NCI-H2171 treated with DMSO at 0.1 percent for 48 hours (cell line): Measurements from ENCODE around the gene SLC4A1AP.
"Not testable (repeated sequence)": the region's sequence is repeated elsewhere in the genome, so short reads cannot be mapped to it uniquely, and the experiment has no call there.

Experiments used
- DNase-seq: peaks from one replicate; lab custom pipeline; 2025; lab: John Stamatoyannopoulos, UW

Gene SLC4A1AP, protein sequence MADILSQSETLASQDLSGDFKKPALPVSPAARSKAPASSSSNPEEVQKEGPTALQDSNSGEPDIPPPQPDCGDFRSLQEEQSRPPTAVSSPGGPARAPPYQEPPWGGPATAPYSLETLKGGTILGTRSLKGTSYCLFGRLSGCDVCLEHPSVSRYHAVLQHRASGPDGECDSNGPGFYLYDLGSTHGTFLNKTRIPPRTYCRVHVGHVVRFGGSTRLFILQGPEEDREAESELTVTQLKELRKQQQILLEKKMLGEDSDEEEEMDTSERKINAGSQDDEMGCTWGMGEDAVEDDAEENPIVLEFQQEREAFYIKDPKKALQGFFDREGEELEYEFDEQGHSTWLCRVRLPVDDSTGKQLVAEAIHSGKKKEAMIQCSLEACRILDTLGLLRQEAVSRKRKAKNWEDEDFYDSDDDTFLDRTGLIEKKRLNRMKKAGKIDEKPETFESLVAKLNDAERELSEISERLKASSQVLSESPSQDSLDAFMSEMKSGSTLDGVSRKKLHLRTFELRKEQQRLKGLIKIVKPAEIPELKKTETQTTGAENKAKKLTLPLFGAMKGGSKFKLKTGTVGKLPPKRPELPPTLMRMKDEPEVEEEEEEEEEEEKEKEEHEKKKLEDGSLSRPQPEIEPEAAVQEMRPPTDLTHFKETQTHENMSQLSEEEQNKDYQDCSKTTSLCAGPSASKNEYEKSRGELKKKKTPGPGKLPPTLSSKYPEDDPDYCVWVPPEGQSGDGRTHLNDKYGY

DNA sequence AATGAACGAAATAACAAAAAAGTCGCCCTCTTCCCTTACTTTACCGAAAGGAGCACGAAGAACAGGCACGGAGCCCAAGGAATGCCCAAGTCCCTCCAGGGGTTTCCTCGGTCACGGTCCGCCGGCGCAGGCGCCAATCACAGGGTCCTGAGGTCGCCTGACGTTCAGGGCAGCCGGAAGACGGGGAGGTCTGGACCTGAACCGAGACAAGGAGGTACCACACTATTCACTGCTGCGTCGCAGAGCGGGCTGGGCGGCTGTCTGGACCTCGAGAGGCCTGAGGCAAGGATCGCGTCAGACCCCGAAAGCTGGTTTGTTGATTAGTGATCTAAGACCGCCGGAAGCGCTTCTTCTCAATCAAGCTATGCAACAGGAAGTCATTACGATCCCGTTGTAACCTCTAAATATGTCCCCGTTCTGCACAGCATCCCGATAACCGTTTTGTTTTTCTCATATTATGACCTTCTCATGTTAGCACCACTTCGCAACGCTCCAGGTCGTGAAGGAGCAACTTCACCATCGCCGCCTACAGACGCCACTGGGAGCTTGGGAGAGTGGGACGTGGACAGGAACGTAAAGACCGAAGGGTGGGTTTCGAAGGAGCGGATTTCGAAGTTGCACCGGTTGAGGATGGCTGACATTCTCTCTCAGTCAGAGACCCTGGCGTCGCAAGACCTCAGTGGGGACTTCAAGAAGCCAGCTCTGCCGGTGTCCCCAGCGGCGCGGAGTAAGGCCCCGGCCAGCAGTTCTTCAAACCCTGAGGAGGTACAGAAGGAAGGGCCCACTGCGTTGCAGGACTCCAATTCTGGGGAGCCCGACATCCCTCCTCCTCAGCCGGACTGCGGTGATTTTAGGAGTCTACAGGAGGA, at the start of gene SLC4A1AP, which contains the start of gene SUPT7L:
TSS of gene SLC4A1AP (plus strand) at position 605 of the 869 bp plus-strand sequence. CDS start at position 631, 26 bp downstream.
TSS of gene SUPT7L (minus strand) at position 330 of the 869 bp plus-strand sequence. CDS start 1,422 bp downstream, outside the sequence.
- peak; percentile 98 for DNase-seq

DNA sequence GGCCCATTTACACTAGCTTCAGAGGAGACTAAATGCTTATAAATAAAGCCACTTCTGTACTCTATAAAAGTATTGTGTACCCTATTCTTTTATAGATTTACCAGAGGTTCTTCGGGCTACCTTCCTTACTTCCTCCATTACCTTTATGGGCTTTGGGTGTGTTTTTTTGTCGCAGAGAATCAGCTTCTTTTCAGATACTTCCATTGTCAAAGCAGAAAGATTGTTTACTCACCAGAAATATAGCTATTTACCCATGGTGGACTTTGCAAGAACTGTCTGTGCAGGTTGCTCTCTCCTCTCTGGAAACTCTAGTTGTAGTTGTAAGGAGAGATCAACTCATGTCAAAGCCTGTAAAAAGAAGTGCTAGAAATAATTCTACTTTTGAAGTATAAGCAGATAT, 49.7 kb upstream of the SLC4A1AP start:
- no peak for DNase-seq

DNA sequence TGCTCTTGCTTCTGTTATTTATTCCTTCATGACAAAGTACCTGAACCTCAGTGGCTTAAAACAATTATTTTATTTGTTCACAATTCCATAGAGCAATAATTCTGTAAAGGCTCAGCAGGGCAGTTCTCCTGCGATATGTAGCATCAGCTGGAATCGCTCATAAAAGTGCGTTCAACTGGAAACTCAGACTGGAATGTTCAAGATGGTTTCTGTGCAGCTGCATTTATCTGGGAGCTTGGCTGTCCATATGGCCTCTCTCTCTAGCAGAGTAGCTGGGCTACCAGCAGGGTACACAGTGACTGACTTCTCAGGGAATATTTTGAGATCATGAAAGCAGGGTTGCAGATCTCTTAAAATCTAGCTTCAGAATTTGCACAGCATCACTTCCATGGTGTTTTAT, 48.4 kb upstream of the SLC4A1AP start:
- peak; percentile 87 for DNase-seq

DNA sequence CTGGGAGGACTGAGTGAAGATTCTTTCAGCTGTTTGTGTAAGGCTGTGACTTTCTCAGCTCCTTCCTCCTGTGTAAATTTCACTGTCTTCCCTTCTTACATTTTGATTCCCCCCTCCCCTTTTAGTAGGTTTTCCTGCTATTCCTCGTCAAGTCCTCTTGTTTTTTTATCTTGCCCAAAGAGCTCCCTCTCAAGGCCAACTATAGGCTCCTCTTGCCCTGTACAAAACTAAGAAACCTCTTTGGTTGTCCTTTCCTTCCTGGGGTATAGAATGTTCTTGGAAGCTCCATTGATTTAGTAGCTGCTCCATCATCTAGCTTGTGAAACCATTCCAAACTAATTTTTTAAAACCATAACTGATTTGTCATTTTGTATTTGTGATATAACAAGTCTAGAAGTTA, 42.2 kb upstream of the SLC4A1AP start:
- DNase-seq, result no peak

DNA sequence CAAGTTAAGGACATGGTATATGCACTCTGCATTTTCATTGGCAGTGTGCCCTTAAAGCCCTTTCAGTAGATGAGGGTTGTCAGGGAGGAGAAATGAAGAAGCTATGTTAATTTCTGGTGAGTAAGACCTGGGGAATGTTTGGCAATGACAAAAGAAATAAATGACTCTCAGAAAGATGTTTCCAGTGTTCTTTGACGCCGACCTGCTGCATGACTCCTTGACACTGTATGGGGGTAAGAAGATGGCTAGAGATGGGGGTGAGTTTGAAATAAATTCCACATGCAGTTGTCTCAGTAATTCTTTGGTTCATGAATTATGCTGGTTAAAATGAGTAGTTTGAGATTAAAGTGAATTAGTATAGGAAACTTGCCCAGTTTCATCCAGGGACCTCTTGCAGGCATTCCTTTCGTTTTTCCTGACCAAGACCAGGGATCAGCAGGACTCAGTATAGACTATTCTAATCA, 40.7 kb upstream of the SLC4A1AP start:
- DNase-seq, result no peak

DNA sequence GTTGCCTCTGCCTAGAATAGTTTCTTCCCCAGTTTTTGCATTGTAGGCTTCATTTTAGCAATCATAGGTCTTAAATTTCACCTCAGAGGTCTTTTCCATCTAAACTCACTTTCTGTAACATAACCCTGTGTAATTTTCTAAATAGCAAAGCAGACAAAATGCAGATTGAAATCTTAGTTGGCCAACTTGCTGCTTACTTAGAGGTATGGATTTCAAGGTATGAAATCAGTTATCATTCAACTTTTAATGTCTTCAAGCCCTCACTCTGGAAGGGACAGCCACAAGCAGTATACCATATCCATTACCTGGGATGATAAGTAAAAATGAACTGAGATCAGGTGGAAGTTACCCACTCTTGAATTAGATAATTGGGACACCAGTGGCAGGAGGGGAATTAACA, 38.7 kb upstream of the SLC4A1AP start:
- DNase-seq, result no peak

DNA sequence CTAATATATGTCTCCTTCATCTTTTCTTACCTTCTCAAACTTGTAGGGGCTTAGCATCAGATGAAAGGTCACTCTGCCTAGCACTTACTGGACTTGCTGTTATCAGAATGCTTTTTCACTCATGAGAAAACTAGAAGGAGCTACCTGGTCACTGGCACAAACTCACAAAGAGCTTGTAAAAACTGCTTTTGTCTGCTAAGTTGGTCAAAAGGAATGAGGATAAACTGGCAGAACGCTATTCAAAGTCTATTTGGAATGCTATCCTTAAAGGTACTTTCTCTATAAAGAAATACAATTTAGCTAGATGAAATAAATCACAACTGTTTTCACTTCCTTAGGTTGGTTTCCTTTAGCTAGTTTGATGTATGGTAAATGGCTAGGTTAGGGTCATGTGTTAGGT, 37.4 kb upstream of the SLC4A1AP start:
- not testable (repeated sequence) for DNase-seq

DNA sequence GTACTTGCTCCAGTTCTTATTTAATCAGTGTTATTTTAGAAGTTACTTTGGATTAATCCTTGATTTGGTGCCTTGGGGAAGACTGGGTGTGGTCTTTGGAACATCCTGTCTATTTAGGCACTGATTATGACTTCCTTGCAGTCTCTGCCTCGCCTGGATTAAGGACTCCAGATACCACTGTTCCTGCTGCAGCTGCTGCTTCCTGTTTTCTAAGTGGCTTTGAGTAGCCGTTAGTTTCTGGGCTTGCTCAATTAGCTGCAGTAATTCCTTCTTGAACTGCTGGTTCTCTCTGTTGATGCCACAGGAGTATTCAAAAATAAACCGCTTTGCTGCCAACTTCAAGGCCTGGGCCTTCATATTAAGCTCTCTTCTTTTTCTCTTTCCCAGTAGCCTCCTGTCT, 36.8 kb upstream of the SLC4A1AP start:
- not testable (repeated sequence) for DNase-seq

DNA sequence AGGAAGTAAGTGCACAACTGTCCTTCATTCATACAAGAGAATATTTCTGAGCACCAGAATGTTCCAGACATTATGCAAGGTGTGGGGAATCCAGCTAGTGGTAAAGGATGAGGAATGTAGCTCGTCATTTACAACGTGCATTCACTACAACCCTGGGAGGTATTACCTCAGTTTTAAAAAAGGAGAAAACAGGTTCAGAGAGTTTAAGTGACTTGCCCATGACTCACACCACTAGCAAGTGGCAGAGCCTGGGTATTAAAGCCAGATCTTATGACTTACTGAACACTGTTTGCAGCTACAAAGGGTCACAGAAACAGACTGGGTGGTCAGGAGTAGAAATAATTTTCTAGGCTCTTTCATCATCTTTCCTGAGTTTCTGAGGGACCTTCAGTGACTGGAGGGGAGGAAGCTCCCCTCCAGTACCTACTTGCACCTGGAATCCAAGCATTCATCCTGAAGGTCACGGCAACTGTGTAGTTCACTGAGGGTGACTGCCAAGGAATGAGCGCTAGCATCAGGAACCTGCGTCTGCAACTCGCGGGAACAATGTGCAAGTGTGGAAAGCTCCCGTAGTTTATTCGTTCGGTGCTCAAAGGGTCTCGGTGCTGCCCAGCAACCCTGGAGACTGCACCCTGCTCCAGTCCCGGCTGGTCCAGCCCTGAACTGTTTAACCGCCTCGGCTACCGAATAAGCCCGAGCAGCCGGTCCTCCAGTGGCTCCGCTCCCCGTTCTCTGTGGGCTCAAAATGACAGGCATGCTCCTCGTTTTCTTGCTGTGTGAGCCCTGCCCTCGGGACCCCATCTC, 35.5 kb upstream of the SLC4A1AP start:
- DNase-seq, result no peak

DNA sequence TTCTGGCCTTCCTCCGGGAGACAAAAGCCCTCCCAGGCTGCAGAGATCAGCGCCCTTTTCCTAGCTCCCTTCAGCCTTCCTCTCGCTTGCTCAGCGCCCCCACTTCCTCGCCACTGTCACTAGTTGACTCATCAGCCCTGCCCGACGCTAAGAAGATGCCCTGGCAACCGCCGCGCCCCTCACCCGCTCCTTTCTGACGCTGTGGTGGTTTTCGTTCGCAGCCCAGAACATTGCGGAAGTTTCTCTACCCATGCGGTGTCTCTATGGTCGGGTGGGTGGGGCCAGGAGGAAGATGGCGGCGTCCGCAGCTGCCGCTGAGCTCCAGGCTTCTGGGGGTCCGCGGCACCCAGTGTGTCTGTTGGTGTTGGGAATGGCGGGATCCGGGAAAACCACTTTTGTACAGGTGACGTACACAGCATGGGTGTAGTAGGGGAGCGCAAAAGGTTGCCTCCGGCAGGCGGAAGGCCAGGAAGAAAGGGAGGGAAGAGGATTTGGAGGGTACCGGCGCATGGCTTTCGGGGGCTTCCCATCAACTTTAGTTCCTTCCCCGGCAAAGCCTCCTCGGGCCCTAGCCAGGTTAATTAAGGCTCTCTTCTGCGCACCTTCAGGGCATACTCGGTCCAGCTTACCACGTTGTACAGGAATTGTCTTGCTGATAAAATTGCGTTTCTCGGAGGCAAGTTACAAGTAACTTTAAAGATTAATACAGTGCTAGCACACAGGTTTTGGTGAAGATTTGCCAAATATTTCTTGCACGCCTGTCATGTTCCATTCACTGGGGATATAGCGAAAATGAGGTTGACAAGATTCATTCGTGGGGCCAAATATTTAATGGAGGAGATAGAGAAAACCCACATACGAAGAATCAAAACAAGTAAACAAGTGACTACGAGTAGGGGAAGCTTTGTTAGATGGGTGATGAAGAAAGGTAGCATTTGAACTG, 34.7 kb upstream of the SLC4A1AP start, which contains the start of the genes CCDC121 and GPN1:
TSS of gene CCDC121 (minus strand) at position 246 of the 943 bp plus-strand sequence. CDS start 1,213 bp downstream, outside the sequence.
TSS of gene GPN1 (plus strand) at position 284 of the 943 bp plus-strand sequence. CDS start at position 293, 9 bp downstream.
- DNase-seq, result peak; percentile 94

DNA sequence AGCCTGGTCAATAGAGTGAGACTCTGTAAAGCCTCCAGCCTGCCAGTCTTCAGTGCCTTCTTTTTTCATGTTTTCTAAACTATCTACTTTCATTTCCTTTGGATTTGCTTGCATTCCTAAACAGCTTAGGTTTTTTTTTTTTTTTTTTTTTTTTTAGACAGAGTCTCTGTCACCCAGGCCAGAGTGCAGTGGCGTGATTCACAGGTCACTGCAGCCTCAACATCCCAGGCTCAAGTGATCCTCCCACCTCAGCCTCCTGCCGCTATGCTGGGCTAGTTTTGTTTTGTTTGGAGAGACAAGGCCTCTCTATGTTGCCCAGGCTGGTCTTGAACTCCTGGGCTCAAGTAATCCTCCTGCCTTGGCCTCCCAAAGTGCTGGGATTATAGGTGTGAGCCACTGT, 33.4 kb upstream of the SLC4A1AP start:
- not testable (repeated sequence) for DNase-seq

DNA sequence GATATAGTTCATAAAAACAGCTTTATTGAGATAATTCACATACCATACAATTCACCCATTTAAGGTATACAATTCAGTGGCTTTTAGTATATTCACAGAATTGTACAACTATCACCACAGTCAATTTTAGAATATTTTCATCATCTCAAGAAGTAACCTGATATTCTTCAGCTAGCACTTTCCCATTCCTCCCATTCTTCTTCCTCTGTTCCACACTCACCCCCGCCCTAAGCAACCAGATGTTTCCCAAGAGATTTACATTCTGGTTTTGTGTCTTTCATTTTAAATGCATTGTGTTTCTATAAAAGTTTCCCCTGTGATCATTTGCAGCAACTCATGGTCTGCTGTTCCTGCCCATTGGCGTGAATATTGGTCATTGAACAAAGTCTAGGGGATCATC, 29.4 kb upstream of the SLC4A1AP start:
- no peak for DNase-seq

DNA sequence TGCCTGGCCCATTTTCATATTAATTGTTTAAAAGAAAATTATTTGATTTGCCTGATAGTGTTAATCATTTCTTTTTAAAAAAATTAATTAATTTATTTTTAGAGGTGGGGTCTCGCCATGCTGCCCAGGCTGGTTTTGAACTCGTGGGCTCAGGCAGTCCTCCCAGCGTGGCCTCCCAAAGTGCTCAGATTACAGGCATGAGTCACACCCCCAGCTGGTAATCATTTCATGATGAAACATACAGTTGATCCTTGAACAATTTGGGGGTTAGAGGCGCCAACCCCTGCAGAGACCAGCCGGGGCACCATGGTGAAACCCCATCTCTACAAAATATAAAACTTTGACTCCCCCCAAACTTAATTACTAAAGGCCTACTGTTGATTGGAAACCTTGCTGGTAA, 26.9 kb upstream of the SLC4A1AP start:
- no peak for DNase-seq

DNA sequence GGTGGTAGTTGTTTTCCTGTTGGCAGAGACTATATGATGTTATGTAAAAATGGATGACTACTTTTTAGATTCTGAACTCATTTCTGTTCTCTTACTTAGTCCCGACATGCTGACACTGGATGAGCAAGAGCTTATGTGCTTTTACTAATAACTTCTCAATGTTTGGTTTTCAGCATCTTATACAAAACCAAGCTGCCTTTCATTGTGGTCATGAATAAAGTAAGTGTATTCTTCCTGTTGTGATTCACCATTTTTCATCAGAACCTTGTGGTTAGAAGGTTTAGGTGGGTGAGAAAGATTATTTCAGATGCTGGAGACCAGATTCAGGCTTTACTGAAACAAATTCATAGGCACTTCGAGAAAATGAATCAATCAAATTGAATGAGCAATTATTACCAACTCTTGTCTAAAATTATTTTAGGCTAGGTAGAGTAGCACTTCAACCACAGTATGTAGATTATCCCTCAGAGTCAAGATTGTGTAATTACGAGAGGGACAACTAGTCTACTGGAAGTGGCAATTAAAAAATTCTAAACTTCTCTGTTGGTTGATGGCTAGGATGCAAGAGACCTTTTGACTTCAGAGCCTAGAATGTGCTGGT, 25.6 kb upstream of the SLC4A1AP start:
- no peak for DNase-seq

DNA sequence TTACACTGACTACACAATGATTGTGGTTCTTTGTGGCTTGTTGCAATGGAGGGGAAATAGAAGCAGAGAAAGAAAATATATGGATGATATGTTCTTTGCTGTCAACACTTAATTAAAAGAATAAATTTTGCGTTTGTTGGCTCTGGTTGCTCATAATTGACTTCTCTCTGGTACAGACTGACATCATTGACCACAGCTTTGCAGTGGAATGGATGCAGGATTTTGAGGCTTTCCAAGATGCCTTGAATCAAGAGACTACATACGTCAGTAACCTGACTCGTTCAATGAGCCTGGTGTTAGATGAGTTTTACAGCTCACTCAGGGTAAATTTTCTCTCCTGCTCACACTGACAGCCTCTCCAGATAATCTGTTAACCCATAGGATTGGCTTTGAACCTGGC, 25.0 kb upstream of the SLC4A1AP start:
- DNase-seq, result no peak

DNA sequence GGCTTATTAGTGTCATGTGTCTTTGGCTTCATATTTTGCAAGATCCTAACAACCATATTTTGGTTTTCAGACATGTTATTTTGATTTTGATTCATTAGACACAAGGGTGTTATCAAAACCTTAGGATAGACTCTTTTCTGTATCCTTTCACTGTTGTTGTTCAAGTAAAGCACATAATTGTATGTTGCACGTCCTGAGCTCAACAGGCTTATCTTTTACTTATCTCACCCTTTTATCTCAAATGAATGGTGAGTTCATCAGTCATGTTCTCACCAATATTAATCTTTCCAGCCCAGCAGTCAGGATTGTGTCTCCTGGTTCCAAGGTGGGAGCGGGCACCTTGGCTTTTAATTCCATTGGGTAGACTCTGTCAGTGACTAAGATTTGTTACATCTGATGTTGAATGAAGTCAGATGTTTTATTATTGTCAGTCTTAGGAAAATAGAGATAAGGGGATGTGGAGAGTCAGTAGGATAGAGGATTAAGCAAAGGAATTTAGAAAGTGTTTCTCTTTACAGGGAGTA, 22.9 kb upstream of the SLC4A1AP start:
- no peak for DNase-seq

DNA sequence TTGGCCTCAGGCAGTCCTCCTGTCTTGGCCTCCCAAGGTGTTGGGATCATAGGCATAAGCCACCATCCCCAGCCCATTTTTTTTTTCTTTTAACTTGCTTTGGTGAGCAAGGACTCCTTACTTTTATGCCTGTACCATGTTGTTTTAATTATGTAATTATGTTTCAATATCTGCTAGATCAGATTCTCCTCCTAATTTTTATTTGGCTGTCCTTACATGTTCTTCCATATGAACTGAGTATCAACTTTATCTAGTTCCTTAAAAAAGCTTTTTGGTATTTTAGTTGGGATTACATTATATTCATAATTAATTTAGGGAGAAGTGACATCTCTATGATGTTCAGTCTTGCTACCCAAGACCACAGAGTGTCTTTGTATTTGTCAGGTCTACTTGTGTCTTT, 18.5 kb upstream of the SLC4A1AP start:
- DNase-seq, result no peak

DNA sequence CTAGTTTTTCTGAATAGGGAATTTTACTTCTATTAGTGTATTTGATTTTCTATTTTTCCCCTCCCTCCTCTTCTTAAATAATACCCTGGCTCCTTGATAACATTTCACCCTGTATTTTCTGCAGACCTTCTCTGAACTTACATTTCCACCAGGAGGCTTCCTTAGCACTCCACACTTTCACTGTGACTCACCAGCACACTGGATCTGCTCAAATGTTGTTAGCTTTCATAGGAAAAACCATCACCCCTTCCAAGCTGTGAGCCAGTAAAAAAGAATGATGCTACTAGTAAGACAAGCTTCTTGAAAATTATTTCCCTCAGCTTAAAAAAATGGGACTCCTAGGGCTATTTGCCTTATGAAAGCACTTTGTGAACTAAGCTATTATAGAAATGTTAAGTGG, 16.4 kb upstream of the SLC4A1AP start:
- DNase-seq, result no peak

DNA sequence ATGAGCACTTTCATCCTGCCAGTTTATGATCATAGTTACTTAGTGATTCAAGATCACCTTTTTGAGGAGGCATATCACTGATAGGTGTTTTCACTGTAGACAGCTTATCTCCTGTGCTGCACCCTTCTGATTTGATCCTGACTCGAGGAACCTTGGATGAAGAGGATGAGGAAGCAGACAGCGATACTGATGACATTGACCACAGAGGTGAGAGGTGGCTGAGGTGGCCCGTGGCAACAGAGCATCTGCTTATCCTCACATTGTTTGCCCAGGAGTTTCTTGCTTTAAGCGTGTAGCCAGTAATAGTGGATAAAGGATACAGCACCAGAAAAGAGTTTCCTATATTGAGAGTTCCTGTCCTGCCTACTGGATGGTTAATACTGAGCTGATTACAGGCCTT, 16.0 kb upstream of the SLC4A1AP start:
- no peak for DNase-seq
